Tibial nerve (tissue), 4 donors: ENCODE results near the gene PIK3IP1. TPM values are rescaled to one million over a fixed set of nuclear protein-coding genes. Genes with fewer than 3 reads are reported as not detected.
"Not testable (repeated sequence)": the region's sequence is repeated elsewhere in the genome, so short reads cannot be mapped to it uniquely, and the experiment has no call there.

Experiments used
- DNase-seq, 2 donors: peaks; one replicate each; pipeline ENCODE4 v3.0.0-alpha.2; 2019; ENCODE audit warnings: low spot score in 2 of 2
- H3K27ac ChIP-seq, 4 donors: fragments of 200-600 bp; sonication (generic) in 3 of 4; one replicate each; pipeline ENCODE4 v1.5.1; 2017 to 2019; ENCODE audit warnings: mild to moderate bottlenecking in 1 of 4
- H3K27me3 ChIP-seq, 2 donors: fragments of 200-600 bp; sonication (generic) in 1 of 2; one replicate each; pipeline versions ENCODE4 v1.5.1 to v1.6.0; 2017 to 2019
- H3K36me3 ChIP-seq, 3 donors: fragments of 200-600 bp; sonication (generic); one replicate each; pipeline ENCODE4 v1.5.1; 2018 to 2019
- H3K4me1 ChIP-seq, 4 donors: fragments of 200-600 bp; sonication (generic) in 3 of 4; one replicate each; pipeline ENCODE4 v1.5.1; 2017 to 2019
- H3K4me3 ChIP-seq, 4 donors: fragments of 200-600 bp; sonication (generic) in 3 of 4; one replicate each; pipeline ENCODE4 v1.5.1; 2017 to 2019; ENCODE audit warnings: mild to moderate bottlenecking in 1 of 4, moderate library complexity in 1 of 4
- H3K9me3 ChIP-seq, 4 donors: fragments of 200-600 bp; sonication (generic) in 3 of 4; one replicate each; pipeline ENCODE4 v1.5.1; 2017 to 2019
- EP300 ChIP-seq, 2 donors: sonication (generic); formaldehyde crosslinking; IDR thresholded peaks; one replicate each; pipeline ENCODE4 v1.6.1; 2017; ENCODE audit warnings: antibody characterized with exemption in 2 of 2, mild to moderate bottlenecking in 1 of 2
- POLR2A ChIP-seq, 2 donors: fragments of 450-650 bp; IDR thresholded peaks; one replicate each; pipeline ENCODE4 v1.6.1; 2017; ENCODE audit warnings: antibody characterized with exemption in 2 of 2, mild to moderate bottlenecking in 2 of 2, moderate library complexity in 2 of 2
- WGBS, 2 donors: methylation state at CpG; one replicate each; pipeline ENCODE4 v1.1.5; 2018; 5-methylcytosine and 5-hydroxymethylcytosine counted together
- total RNA-seq, 4 donors: library from RNA; depleted of rRNA; stranded (reverse); fragments of >200 nt; gene quantifications; one replicate each; pipeline ENCODE4 v1.1.0, GENCODE V29; 2016
- TF ChIP-seq, protein P1 (sequence below), 5 experiments: fragments of 200-600 bp in 3 of 5; fragments of 450-650 bp in 2 of 5; sonication (generic) in 3 of 5; IDR thresholded peaks; one replicate each; pipeline ENCODE4 v1.5.1; 2016 to 2019; ENCODE audit warnings: antibody characterized with exemption in 5 of 5, mild to moderate bottlenecking in 3 of 5, moderate library complexity in 2 of 5

Gene PIK3IP1
- total RNA-seq, 4 donors from 2014 or later, result 54.8 to 106 (median 80.5) TPM

DNA sequence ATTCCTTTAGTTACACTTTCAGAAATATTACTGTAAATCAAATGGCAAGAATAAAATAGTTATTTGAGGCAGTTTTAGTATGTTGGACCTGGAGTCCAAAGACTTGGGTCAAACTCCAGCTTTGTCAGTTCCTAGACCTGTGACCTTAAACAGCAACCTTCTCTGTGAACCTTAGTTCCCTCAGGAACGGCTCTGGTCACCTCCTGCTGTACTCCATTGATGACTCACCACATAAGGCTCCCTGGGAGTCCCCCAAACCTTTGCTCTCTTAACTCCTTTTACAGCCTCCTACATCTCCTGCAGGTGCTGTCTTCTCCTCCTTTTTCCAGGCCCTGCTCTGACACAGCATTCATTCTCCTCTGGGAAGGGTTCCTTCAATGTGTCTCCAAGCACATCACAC, 51.1 kb downstream of the PIK3IP1 start:
- TF ChIP-seq EP300 (IDR thresholded peaks at IDR 0.05), result no peak
- no peak for TF ChIP-seq POLR2A (IDR thresholded peaks at IDR 0.05)
- TF ChIP-seq, protein P1, sequence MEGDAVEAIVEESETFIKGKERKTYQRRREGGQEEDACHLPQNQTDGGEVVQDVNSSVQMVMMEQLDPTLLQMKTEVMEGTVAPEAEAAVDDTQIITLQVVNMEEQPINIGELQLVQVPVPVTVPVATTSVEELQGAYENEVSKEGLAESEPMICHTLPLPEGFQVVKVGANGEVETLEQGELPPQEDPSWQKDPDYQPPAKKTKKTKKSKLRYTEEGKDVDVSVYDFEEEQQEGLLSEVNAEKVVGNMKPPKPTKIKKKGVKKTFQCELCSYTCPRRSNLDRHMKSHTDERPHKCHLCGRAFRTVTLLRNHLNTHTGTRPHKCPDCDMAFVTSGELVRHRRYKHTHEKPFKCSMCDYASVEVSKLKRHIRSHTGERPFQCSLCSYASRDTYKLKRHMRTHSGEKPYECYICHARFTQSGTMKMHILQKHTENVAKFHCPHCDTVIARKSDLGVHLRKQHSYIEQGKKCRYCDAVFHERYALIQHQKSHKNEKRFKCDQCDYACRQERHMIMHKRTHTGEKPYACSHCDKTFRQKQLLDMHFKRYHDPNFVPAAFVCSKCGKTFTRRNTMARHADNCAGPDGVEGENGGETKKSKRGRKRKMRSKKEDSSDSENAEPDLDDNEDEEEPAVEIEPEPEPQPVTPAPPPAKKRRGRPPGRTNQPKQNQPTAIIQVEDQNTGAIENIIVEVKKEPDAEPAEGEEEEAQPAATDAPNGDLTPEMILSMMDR (IDR thresholded peaks at IDR 0.05), result no peak
- no peaks in the 10 kb centered on the region for H3K9me3 ChIP-seq
- H3K4me1 ChIP-seq, result peaks cover 0 to 15% (median 4%) of the 10 kb centered on the region in 4 donors
- no peak for DNase-seq
- 36 to 42% methylated on average over 1 of the region's 1 CpG for WGBS, 2 donors
- no peaks in the 10 kb centered on the region for H3K27me3 ChIP-seq
- peak overlapping the region in 1 of 4 donors; percentile 10 for H3K27ac ChIP-seq
- H3K36me3 ChIP-seq, result peaks cover 0 to 6% (median 0%) of the 10 kb centered on the region in 3 donors
- H3K4me3 ChIP-seq, result no peak overlapping the region

DNA sequence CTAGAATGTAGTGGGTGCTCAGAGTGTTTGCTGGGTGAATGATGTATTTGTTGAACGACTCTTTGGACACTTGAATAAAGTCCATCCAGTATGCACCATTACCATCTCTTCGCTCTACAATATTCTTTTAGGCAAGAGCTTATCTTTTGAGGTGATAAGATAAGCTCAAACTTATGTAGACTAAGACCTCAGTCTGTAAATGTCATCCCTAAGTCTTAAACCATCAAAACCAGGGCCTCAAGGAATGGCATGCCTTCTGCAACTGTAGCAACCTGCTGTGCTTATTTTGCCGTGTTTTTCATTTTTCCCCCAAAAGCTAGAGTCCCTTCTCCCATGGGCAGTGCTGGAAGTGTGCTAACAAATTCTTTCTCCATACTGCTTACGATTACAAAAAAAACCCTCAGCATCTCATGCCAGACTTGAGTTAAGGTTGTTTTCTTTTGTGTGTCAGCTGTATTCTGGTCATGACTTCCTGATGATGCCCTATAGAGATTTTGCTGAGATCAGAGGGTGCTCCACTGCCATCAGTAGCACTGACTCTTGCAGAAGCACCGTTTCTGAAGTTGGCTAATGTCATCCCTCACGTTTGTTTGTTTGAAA, 52.4 kb downstream of the PIK3IP1 start:
- DNase-seq, result no peak
- Histone ChIP-seq H3K27me3 (no peaks in the 10 kb centered on the region), H3K4me1 (peaks cover 0 to 21% (median 3%) of the 10 kb centered on the region in 4 donors), H3K27ac (no peak overlapping the region), H3K36me3 (peaks cover 0 to 6% (median 0%) of the 10 kb centered on the region in 3 donors), H3K4me3 (no peak overlapping the region), H3K9me3 (no peaks in the 10 kb centered on the region)
- WGBS, 2 donors, result 70 to 71% methylated on average over 6 of the region's 6 CpGs
- TF ChIP-seq, protein P1 (IDR thresholded peaks at IDR 0.05), result no peak
- TF ChIP-seq EP300 (IDR thresholded peaks at IDR 0.05) (no peak), POLR2A (IDR thresholded peaks at IDR 0.05) (no peak)

DNA sequence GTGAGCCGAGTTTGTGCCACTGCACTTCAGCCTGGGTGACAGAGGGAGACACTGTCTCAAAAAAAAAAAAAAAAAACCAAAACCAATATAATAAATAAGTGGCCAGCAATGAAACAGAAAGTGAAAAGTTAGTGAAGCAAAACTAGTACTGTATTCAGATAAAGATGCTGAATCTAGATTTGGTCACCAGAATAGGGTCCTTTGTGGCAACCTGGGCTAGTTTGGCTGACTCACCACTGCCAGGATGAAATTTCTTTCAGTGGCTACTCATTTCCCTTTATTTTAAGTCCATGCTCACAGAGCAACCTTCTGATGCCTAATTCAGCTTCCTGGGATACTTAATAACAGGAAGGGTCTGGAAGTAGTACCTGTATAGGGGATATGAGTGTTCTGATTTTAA, 54.2 kb downstream of the PIK3IP1 start:
- TF ChIP-seq POLR2A (IDR thresholded peaks at IDR 0.05) (no peak), EP300 (IDR thresholded peaks at IDR 0.05) (no peak)
- TF ChIP-seq, protein P1 (IDR thresholded peaks at IDR 0.05), result no peak
- no peaks in the 10 kb centered on the region for H3K27me3 ChIP-seq
- WGBS, 2 donors, result 89 to 93% methylated on average over 1 of the region's 1 CpG
- no peak overlapping the region for H3K4me3 ChIP-seq
- no peak for DNase-seq
- peaks cover 0 to 6% (median 0%) of the 10 kb centered on the region in 4 donors for H3K4me1 ChIP-seq
- H3K27ac ChIP-seq, result no peak overlapping the region
- no peaks in the 10 kb centered on the region for H3K36me3 ChIP-seq
- H3K9me3 ChIP-seq, result no peaks in the 10 kb centered on the region

DNA sequence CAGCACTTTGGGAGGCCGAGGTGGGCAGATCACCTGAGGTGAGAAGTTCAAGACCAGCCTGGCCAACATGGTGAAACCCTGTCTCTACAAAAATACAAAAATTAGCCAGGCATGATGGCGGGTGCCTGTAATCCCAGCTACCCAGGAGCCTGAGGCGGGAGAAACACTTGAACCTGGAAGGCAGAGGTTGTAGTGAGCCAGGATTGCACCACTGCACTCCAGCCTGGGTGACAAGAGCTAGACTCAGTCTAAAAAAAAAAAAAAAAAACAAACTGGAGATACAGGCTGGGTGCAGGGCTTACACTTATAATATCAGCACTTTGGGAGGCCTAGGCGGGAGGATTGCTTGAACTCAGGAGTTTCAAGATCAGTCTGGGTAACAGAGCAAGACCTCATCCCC, 56.2 kb downstream of the PIK3IP1 start:
- H3K27ac ChIP-seq, H3K27me3 ChIP-seq, H3K4me3 ChIP-seq, DNase-seq, H3K36me3 ChIP-seq, H3K9me3 ChIP-seq: not testable (repeated sequence)
- 94 to 97% methylated on average over 4 of the region's 4 CpGs for WGBS, 2 donors
- H3K4me1 ChIP-seq, result peaks cover 0 to 14% (median 5%) of the 10 kb centered on the region in 4 donors

DNA sequence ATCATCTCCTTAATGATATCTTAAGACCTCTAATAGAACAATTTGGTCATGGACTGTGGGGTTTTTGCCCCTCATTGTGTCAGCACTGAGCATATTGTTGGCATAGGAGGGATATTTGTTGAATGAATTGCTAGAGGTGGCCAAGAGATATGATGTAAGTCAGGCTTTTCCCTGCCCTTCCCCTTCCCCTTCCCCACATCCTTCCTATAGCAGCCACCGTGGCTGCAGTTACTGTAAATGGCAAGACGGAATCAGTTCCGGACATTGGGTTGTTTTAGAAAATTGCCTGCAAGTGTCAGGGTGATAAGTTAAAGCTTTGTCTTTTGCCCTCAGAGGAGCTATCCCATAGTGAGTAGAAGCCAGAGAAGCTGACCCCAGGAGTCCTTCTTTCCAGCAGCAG, 57.2 kb downstream of the PIK3IP1 start:
- Histone ChIP-seq H3K27ac (no peak overlapping the region), H3K36me3 (no peaks in the 10 kb centered on the region), H3K4me1 (peaks cover 0 to 24% (median 14%) of the 10 kb centered on the region in 4 donors), H3K27me3 (no peaks in the 10 kb centered on the region), H3K4me3 (no peak overlapping the region), H3K9me3 (no peaks in the 10 kb centered on the region)
- DNase-seq, result no peak
- 42 to 49% methylated on average over 3 of the region's 3 CpGs for WGBS, 2 donors
- TF ChIP-seq POLR2A (IDR thresholded peaks at IDR 0.05) (no peak), EP300 (IDR thresholded peaks at IDR 0.05) (no peak)
- TF ChIP-seq, protein P1 (IDR thresholded peaks at IDR 0.05), result no peak
